AG04450 (cell line): Measurements from ENCODE around the gene ANKDD1B. TPM values are rescaled to one million over a fixed set of nuclear protein-coding genes. Genes with fewer than 3 reads are reported as not detected.

ENCODE experiments used
- CTCF ChIA-PET: fragments of 300-600, 350-600 bp; formaldehyde crosslinking; extraction: SDS; loops from one replicate; lab custom pipeline; 2022; ENCODE audit warnings: antibody characterized with exemption, inconsistent platforms; lab: Charles Lee
- POLR2A ChIA-PET: fragments of 350-600 bp; formaldehyde crosslinking; extraction: SDS; loops from one replicate; lab custom pipeline; 2021; ENCODE audit warnings: antibody characterized with exemption, inconsistent platforms; lab: Yijun Ruan, JAX
- DNase-seq: peaks from one replicate; pipeline ENCODE4 v3.0.0-alpha.2; 2011; ENCODE audit warnings: low read depth, low spot score
- H3K27ac ChIP-seq: one replicate; pipeline ENCODE4 v1.5.1; 2012; ENCODE audit warnings: low read depth, low read length, control low read depth
- H3K27me3 ChIP-seq: one replicate; pipeline ENCODE4 v1.6.0; 2012; ENCODE audit warnings: low read length; ENCODE audit not compliant: control insufficient read depth, insufficient read depth
- H3K4me3 ChIP-seq: 2 replicates; pipeline ENCODE4 v1.5.1; 2011; ENCODE audit warnings: mild to moderate bottlenecking, low read depth, low read length, control low read depth
- H3K9me3 ChIP-seq: 2 replicates; pipeline ENCODE4 v1.5.1; 2012; ENCODE audit warnings: low read length; ENCODE audit not compliant: control insufficient read depth, insufficient read depth
- polyA plus RNA-seq: library from polyadenylated mRNA; depleted of rRNA; stranded (reverse); fragments of >200 nt; gene quantifications from 2 replicates; pipeline ENCODE4 v1.2.3, GENCODE V29; 2011; rRNA removed
- small RNA-seq: library from RNA; depleted of rRNA; stranded (forward); fragments of <200 nt; gene quantifications from one replicate; pipeline ENCODE3, GENCODE V24; 2012; ENCODE audit warnings: low read depth; ENCODE audit not compliant: insufficient read length
- TF ChIP-seq, protein P1 (sequence below): IDR thresholded peaks from 2 replicates; pipeline ENCODE4 v1.5.1; 2011; ENCODE audit warnings: low read depth, low read length, control low read depth, inconsistent platforms

Gene ANKDD1B
- polyA plus RNA-seq, 1 experiment = 0.06 TPM

- TF ChIP-seq, protein P1, sequence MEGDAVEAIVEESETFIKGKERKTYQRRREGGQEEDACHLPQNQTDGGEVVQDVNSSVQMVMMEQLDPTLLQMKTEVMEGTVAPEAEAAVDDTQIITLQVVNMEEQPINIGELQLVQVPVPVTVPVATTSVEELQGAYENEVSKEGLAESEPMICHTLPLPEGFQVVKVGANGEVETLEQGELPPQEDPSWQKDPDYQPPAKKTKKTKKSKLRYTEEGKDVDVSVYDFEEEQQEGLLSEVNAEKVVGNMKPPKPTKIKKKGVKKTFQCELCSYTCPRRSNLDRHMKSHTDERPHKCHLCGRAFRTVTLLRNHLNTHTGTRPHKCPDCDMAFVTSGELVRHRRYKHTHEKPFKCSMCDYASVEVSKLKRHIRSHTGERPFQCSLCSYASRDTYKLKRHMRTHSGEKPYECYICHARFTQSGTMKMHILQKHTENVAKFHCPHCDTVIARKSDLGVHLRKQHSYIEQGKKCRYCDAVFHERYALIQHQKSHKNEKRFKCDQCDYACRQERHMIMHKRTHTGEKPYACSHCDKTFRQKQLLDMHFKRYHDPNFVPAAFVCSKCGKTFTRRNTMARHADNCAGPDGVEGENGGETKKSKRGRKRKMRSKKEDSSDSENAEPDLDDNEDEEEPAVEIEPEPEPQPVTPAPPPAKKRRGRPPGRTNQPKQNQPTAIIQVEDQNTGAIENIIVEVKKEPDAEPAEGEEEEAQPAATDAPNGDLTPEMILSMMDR = no peak
- H3K27me3 ChIP-seq = peaks cover 6% of the 10 kb centered on the region
- no peak for DNase-seq
- ChIA-PET CTCF (interaction anchor here (0.8 kb wide), 2 partner anchors 36 to 480 kb away, joined by 3 to 4 read pairs; no protein-coding TSS in a partner anchor), POLR2A (interaction anchor here (0.6 to 1.5 kb wide), 3 partner anchors 25 to 380 kb away, joined by 3 to 6 read pairs (median 3); partner anchors contain the start of gene HMGCR)
- H3K4me3 ChIP-seq = peak overlapping the region; percentile 100
- H3K27ac ChIP-seq = peak overlapping the region; percentile 90
- no peaks in the 10 kb centered on the region; the same call in 1 of the 2 replicates for H3K9me3 ChIP-seq
Observed at GRCh38 chr5:75716715-75717081, 105.4 kb downstream of the ANKDD1B start.

GRCh38 chr5:75717082-75717922 is 106.0 kb downstream of the ANKDD1B start, which contains the start of gene POC5:
POC5 (minus strand) TSS chr5:75717437; CDS start chr5:75712937, 4,500 bp downstream.
- TF ChIP-seq, protein P1 = no peak
- POLR2A ChIA-PET = interaction anchor here (0.6 to 1.5 kb wide), 5 partner anchors 25 to 380 kb away, joined by 3 to 6 read pairs (median 3); partner anchors contain the start of gene HMGCR
- CTCF ChIA-PET = interaction anchor here (0.7 to 0.8 kb wide), 2 partner anchors 36 to 158 kb away, joined by 4 to 5 read pairs; no protein-coding TSS in a partner anchor

DNA sequence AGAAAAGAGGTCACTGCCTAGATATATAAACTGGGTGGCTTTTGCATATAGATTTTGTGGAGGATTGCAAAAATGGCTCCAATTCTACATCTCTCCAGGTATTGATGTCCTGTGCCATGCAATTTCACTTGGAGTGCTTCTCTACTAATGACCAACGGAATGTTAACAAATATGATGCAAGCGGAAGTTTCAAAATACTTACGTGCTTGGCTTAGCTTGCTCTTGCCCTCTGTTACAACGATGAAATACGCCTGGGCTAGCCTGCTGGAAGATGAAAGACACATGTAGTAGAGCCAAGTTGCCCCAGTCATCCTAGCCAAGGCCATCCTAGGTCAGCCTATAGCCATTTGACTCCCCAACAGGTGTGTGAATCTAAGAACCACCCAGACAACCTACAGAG is 109.6 kb downstream of the ANKDD1B start:
- H3K9me3 ChIP-seq = no peaks in the 10 kb centered on the region; the same call in 1 of the 2 replicates
- H3K4me3 ChIP-seq = no peak overlapping the region
- DNase-seq = no peak
- H3K27ac ChIP-seq = no peak overlapping the region
- H3K27me3 ChIP-seq = peaks cover 6% of the 10 kb centered on the region
- ChIA-PET POLR2A (no interaction called here), CTCF (no interaction called here)
- TF ChIP-seq, protein P1 = no peak

More at GRCh38 chr5:75717082-75717922, 106.0 kb downstream of the ANKDD1B start, which contains the start of gene POC5:
- Histone ChIP-seq H3K27me3 (peaks cover 6% of the 10 kb centered on the region), H3K9me3 (no peaks in the 10 kb centered on the region; the same call in 1 of the 2 replicates), H3K4me3 (peak within 1 kb of the TSS; percentile 100), H3K27ac (peak within 1 kb of the TSS; percentile 90)
- peak; percentile 86 for DNase-seq

Small RNA genes lying within 50 kb of the gene (small RNA-seq; reads per million reads assigned to genes)
- not detected for gene RNU6-680P

Other genes with a start within 250 kb of the ANKDD1B start
- gene CERT1, start 99.8 kb upstream of the ANKDD1B start, polyA plus RNA-seq = 17.1 and 18.1 TPM in 2 replicates
- 20.8 and 30.9 TPM in 2 replicates for gene POLK, start 99.6 kb upstream of the ANKDD1B start, polyA plus RNA-seq
- gene POC5, start 106.0 kb downstream of the ANKDD1B start, polyA plus RNA-seq = 7.0 and 10.7 TPM in 2 replicates